IPS-18a (cell line): Measurements from ENCODE around the gene GSTO2.

ENCODE experiments used
- H3K27ac ChIP-seq: one replicate; pipeline ENCODE4 v1.5.1; 2013; ENCODE audit warnings: low read length
- H3K27me3 ChIP-seq: one replicate; pipeline ENCODE4 v1.6.1; 2013; ENCODE audit warnings: mild to moderate bottlenecking, low read length; ENCODE audit not compliant: control insufficient read depth, insufficient read depth
- H3K36me3 ChIP-seq: one replicate; pipeline ENCODE4 v1.6.1; 2013; ENCODE audit warnings: low read depth, low read length; ENCODE audit not compliant: control insufficient read depth
- H3K4me1 ChIP-seq: one replicate; pipeline ENCODE4 v1.6.1; 2013; ENCODE audit warnings: low read depth, low read length; ENCODE audit not compliant: control insufficient read depth
- H3K4me3 ChIP-seq: one replicate; pipeline ENCODE4 v1.5.1; 2013; ENCODE audit warnings: low read length
- H3K9ac ChIP-seq: one replicate; pipeline ENCODE4 v1.6.1; 2013; ENCODE audit warnings: mild to moderate bottlenecking, low read length, moderate library complexity
- H3K9me3 ChIP-seq: one replicate; pipeline ENCODE4 v1.6.1; 2013; ENCODE audit warnings: low read depth, low read length; ENCODE audit not compliant: control insufficient read depth

Gene GSTO2

DNA sequence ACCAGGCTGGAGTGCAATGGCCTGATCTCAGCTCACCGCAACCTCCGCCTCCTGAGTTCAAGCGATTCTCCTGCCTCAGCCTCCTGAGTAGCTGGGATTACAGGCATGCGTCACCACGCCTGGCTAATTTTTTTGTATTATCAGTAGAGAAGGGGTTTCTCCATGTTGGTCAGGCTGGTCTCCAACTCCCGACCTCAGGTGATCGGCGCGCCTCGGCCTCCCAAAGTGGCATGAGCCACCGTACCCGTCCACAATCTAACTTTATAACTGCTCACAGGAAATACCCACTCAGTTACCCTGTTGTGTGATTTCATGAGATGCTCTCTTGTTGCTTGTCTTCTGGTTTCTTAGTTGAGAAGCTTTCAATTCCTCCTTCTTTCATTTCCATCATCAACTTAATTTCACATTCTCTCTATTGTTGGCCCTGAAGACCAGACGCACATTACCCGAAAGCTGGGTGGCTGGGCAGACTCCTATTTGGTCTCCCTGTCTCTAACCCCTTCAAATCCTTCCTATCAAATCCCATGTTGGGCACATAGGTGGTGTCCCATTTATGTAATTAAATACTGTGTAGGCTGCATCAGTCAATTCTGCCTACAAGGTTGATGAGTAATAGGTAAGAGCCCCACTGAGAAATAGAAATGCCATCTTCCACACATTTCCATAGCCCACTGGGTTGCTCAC is 1.1 kb upstream of the GSTO2 start:
- Histone ChIP-seq H3K36me3 (peaks cover 23% of the 10 kb centered on the region), H3K9ac (peak overlapping the region; percentile 87), H3K4me3 (peak overlapping the region; percentile 80), H3K27me3 (no peaks in the 10 kb centered on the region), H3K9me3 (no peaks in the 10 kb centered on the region), H3K4me1 (no peaks in the 10 kb centered on the region), H3K27ac (no peak overlapping the region)

DNA sequence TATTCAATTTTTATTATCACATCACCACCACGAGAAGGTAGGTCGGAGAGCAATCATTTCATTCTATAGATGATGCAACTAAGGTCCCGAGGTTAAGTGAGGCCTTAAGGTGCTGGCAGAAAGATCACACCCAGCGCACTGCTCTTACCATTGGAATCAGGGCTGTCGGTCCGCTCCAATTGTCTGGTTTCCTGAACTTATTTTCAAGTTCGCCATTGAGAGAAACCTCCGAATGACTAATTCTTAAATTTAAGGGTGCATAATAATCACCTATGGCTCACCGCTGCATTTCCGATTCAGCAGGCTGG is 625 bp upstream of the GSTO2 start:
- peak overlapping the region; percentile 87 for H3K9ac ChIP-seq
- H3K27ac ChIP-seq = no peak overlapping the region
- peak overlapping the region; percentile 80 for H3K4me3 ChIP-seq
- H3K4me1 ChIP-seq = no peaks in the 10 kb centered on the region
- H3K36me3 ChIP-seq = peaks cover 23% of the 10 kb centered on the region
- H3K9me3 ChIP-seq = no peaks in the 10 kb centered on the region
- no peaks in the 10 kb centered on the region for H3K27me3 ChIP-seq

DNA sequence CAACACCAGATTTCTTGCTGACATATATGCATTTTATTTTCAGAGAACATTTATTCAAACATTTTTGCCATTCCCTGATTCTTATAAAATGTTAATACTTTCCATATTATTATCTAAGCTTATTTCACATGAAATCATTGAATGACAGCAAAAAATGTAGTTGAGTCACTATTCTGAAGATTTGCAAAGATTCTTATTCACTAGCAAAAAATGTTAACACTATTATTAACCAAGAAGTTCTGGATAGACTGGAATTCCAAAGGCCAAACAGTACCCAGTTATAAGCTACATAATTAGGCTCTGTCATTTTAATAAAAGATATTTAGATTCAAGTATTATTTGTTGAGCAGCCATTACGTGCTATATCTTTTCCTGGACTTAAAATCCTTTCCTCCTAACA is 4.3 kb downstream of the GSTO2 start:
- Histone ChIP-seq H3K27ac (no peak overlapping the region), H3K4me1 (peaks cover 7% of the 10 kb centered on the region), H3K36me3 (no peaks in the 10 kb centered on the region), H3K9ac (no peak overlapping the region), H3K27me3 (peaks cover 21% of the 10 kb centered on the region), H3K4me3 (no peak overlapping the region), H3K9me3 (no peaks in the 10 kb centered on the region)

DNA sequence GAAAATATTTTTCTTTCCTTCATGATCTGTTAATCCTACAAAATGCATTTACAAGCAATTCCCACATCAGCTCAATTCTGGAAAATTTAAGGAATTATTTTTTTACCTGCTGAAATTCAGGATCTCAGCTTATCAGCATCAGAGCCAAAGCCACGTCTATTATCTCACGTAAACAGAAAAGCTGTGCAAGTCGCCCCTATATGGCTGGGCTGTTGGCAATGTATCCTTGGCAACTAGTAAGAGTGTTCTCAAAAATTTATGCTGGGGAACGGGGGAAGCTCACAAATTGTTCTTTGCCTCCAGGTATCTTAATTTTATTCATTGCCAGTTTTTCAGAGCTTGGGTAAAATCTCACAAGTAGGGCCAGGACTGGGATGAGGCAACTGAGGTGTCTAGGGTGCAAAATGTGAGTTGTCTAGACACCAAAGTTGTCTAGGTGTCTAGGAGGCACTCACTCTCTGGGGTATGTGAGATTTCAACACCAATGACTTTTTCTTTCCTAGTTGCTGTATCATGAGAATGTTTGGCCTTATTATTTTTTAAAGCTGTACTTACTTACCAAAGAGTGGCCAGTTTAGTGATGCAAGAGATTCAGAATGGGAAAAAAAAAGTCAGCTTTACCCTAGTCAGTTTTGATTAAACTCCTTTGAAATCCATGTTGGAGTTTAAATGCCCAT is 5.1 kb downstream of the GSTO2 start:
- Histone ChIP-seq H3K27me3 (peaks cover 21% of the 10 kb centered on the region), H3K9me3 (no peaks in the 10 kb centered on the region), H3K4me1 (peaks cover 7% of the 10 kb centered on the region), H3K36me3 (no peaks in the 10 kb centered on the region), H3K9ac (peak overlapping the region; percentile 40), H3K27ac (no peak overlapping the region), H3K4me3 (peak overlapping the region; percentile 58)

DNA sequence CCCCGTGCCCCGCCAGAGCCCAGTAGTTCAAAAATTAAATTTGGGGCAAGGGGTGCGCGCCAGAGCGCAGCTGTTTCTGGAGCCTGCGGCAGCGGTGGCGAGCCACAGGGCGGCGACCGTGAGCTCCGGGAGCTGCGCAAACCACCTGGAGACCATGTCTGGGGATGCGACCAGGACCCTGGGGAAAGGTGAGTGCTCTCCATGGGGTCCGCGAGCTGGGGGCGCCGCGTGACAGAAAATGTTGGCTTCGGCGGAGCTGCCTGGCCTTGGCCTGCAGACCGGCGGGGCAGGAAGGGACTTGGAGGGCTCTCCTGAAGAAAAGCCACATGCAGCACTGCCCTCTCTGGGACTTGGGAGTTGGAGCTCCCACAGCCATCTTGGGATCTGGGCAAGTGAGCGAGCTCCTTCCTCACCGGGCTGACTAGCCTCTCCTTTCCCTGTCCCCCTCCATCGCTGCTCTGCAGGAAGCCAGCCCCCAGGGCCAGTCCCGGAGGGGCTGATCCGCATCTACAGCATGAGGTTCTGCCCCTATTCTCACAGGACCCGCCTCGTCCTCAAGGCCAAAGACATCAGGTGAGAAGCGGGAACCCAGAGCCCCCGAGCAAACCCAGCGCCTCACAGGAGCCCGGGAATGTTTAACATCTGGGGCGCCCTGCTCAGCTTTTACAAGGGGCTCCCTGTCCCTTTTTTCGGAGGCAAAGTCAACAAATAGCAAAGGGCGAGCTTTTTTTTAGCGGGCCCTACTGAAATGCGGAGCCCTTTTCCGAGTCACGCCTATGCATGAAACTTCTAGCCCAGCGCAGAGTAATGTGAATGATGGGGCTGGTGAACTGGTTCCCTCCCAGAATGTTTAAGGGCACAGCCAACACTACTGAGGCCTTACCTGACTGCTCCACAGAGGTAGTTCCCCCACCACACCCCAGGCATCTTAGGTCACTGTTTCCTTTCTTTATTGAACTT is 6.1 kb downstream of the GSTO2 start:
- Histone ChIP-seq H3K36me3 (no peaks in the 10 kb centered on the region), H3K9me3 (no peaks in the 10 kb centered on the region), H3K4me1 (peaks cover 7% of the 10 kb centered on the region), H3K4me3 (peak overlapping the region; percentile 58), H3K27me3 (peaks cover 21% of the 10 kb centered on the region), H3K9ac (peak overlapping the region; percentile 40), H3K27ac (no peak overlapping the region)

DNA sequence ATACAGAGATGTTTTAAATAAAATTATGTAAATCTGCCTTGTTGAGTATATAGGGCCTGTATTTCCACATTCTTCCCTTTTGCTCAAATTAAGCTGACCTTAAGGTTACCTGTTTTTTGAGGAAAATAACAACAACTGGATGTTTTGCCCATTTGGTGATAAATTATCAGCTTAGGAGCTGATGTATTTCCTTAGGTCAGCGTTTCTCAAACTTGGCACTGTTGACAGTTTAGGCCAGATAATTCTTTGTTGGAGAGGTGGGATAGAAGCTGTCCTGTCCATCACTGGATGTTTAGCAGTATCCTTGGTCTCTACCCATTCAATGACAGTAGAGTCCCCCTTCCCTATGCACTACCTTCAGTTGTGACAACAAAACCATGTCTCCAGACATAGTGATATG is 7.2 kb downstream of the GSTO2 start:
- no peaks in the 10 kb centered on the region for H3K9me3 ChIP-seq
- H3K27me3 ChIP-seq = peaks cover 21% of the 10 kb centered on the region
- H3K27ac ChIP-seq = no peak overlapping the region
- H3K4me3 ChIP-seq = no peak overlapping the region
- H3K4me1 ChIP-seq = peaks cover 7% of the 10 kb centered on the region
- H3K9ac ChIP-seq = no peak overlapping the region
- no peaks in the 10 kb centered on the region for H3K36me3 ChIP-seq

DNA sequence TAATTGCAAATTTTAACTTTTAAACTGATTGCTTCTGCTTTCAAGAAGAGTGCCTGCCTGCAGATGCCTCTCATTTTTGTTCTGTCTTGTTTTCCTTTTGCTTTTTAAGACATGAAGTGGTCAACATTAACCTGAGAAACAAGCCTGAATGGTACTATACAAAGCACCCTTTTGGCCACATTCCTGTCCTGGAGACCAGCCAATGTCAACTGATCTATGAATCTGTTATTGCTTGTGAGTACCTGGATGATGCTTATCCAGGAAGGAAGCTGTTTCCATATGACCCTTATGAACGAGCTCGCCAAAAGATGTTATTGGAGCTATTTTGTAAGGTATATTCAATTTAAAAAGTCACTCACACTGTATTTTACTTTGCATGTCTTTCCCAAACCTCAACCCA is 8.8 kb downstream of the GSTO2 start:
- Histone ChIP-seq H3K4me1 (peaks cover 7% of the 10 kb centered on the region), H3K27me3 (peaks cover 21% of the 10 kb centered on the region), H3K4me3 (no peak overlapping the region), H3K36me3 (no peaks in the 10 kb centered on the region), H3K27ac (no peak overlapping the region), H3K9me3 (no peaks in the 10 kb centered on the region), H3K9ac (no peak overlapping the region)

DNA sequence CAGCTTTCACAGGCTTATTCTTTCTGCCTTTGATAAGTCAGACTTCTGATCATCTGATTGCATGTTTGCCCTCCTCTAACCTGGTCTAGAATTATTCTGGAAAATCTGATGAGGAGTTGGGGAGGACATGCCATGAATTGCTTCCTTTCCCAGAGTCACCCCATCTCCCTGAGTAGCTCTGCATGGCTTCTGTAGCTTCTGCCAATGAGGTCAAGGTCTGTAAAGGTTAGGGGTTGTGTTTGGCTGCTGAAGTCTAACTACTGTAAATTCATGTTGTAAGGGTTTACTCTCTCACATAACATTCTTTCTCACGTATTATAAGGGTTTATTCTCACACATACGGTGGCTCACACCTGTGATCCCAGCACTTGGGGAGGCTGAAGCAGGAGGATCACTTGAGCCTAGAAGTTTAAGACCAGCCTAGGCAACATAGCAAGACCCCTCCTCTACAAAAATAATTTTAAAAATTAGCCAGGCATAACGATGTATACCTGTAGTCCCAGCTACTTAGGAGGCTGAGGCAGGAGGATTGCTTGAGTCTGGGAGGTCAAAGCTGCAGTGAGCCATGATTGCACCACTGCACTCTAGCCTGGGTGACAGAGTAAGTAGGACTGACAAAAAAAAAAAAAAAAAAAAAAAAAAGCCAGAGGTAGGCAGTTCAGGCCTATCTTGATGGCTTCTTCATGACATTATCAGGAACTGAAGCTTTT is 10.7 kb downstream of the GSTO2 start:
- Histone ChIP-seq H3K36me3 (no peaks in the 10 kb centered on the region), H3K4me3 (no peak overlapping the region), H3K9me3 (no peaks in the 10 kb centered on the region), H3K4me1 (peaks cover under 1% of the 10 kb centered on the region), H3K27ac (no peak overlapping the region), H3K27me3 (peaks cover 12% of the 10 kb centered on the region), H3K9ac (no peak overlapping the region)

DNA sequence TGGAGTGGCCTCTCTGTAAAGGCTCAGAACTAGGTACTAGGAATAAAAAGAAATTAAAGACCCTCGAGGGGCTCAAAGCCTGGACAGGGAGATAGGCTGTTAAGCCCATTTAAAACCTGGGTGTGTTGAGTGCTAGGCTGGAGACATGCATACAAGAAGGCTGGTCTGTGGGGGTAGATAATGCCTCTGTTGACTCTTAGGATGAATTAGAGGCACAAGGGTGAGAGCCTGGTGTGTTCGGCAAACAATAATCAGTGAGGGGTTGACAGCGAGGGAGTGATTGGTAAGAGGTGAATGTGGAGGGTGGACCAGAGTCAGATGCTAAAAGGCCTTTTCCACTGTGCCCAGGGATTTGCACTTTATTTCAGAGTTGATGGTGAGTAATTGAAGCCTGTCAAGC is 12.7 kb downstream of the GSTO2 start:
- H3K4me1 ChIP-seq = no peaks in the 10 kb centered on the region
- no peaks in the 10 kb centered on the region for H3K27me3 ChIP-seq
- no peak overlapping the region for H3K4me3 ChIP-seq
- H3K9me3 ChIP-seq = no peaks in the 10 kb centered on the region
- H3K36me3 ChIP-seq = no peaks in the 10 kb centered on the region
- H3K27ac ChIP-seq = no peak overlapping the region
- H3K9ac ChIP-seq = no peak overlapping the region

DNA sequence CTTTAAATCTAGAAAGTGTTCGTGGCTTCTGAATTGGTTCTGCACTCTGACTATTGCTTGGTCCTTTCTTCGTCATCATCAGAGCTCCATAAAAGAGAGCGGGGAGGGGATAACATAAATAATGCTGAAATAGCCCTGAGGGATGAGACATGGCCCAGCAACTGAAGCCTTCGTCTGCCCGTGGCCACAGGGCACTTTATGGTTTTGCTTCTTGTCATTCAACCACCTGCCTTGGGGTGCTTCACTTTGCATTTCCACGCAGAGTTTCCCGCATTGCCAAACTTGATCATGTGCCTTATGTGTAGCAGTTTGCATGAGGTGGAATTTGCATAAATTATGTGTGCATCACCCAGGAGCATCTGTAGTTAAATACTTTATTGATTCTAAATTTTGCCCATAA is 15.9 kb downstream of the GSTO2 start:
- H3K27ac ChIP-seq = no peak overlapping the region
- no peaks in the 10 kb centered on the region for H3K9me3 ChIP-seq
- no peaks in the 10 kb centered on the region for H3K27me3 ChIP-seq
- no peaks in the 10 kb centered on the region for H3K4me1 ChIP-seq
- no peaks in the 10 kb centered on the region for H3K36me3 ChIP-seq
- H3K4me3 ChIP-seq = no peak overlapping the region
- no peak overlapping the region for H3K9ac ChIP-seq

DNA sequence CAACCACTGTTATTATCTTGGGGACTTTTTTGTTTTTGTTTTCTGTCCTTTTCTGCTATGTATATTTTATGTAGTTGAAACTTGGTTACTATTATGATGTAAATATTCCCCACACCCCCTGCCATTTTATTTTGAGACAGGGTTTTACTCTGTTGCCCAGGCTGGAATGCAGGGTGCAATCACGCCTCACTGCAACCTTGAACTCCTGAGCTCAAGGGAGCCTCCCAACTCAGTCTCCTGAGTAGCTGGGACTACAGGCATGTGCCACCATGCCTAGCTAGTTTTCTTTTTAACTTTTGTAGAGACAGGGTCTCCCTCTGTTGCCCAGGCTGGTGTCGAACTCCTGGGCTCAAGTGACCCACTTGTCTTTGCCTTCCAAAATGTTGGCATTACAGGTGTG is 18.0 kb downstream of the GSTO2 start:
- Histone ChIP-seq H3K9ac (no peak overlapping the region), H3K9me3 (no peaks in the 10 kb centered on the region), H3K4me1 (peaks cover 4% of the 10 kb centered on the region), H3K27ac (no peak overlapping the region), H3K4me3 (no peak overlapping the region), H3K36me3 (no peaks in the 10 kb centered on the region), H3K27me3 (peaks cover 8% of the 10 kb centered on the region)
